Pulmonary artery endothelial cell (primary cell): Measurements from ENCODE around the gene VANGL1. TPM values are rescaled to one million over a fixed set of nuclear protein-coding genes. Genes with fewer than 3 reads are reported as not detected.

Experiments
- DNase-seq: peaks from one replicate; pipeline ENCODE4 v3.0.0-alpha.2; 2011; ENCODE audit warnings: low read depth, low spot score
- total RNA-seq: library from RNA; depleted of rRNA; stranded (reverse); fragments of >200 nt; gene quantifications from 2 replicates; pipeline ENCODE4 v1.2.3, GENCODE V29; 2014

VANGL1 gene
- total RNA-seq, 1 donor from 2014 or later: 9.2 TPM

- DNase-seq: no peak
Measured at GRCh38 chr1:115740811-115741210, 99.0 kb downstream of the VANGL1 start.

GRCh38 chr1:115744646-115745275 lies 103.0 kb downstream of the VANGL1 start:
- DNase-seq: no peak

- no peak for DNase-seq
Measured at GRCh38 chr1:115746021-115746690, 104.4 kb downstream of the VANGL1 start.

Other genes with a start within 250 kb of the VANGL1 start
- gene CASQ2, start 126.7 kb downstream of the VANGL1 start, total RNA-seq: not detected in 2 replicates
- not detected in 2 replicates for gene NHLH2, start 199.2 kb downstream of the VANGL1 start, total RNA-seq